K562 (cell line): Measurements from ENCODE around the gene SFXN3. TPM values are rescaled to one million over a fixed set of nuclear protein-coding genes. Genes with fewer than 3 reads are reported as not detected.

Source experiments
- AFF1 ChIP-seq, 2 experiments: fragments of 450-650 bp; IDR thresholded peaks; 2 replicates each; pipeline ENCODE4 v1.6.1; 2018; ENCODE audit warnings: mild to moderate bottlenecking in 2 of 2, low read depth in 1 of 2; ENCODE audit not compliant: partially characterized antibody in 2 of 2
- C11orf30 ChIP-seq: fragments of 450-650 bp; IDR thresholded peaks from 2 replicates; pipeline ENCODE4 v1.6.1; 2016; ENCODE audit warnings: low read depth, mild to moderate bottlenecking
- FOXK1 ChIP-seq: sonication (generic); formaldehyde crosslinking; IDR thresholded peaks from 2 replicates; pipeline ENCODE4 v1.8.0; 2022; ENCODE audit warnings: missing genetic modification reagents, mild to moderate bottlenecking, borderline replicate concordance
- HEY1 ChIP-seq: fragments of 250-450 bp; sonication (Bioruptor Pico); IDR thresholded peaks from 2 replicates; pipeline ENCODE4 v1.5.0; 2020; ENCODE audit warnings: mild to moderate bottlenecking, moderate library complexity, borderline replicate concordance
- NCOA1 ChIP-seq: fragments of 450-650 bp; IDR thresholded peaks from 2 replicates; pipeline ENCODE4 v1.6.1; 2016; ENCODE audit warnings: low read depth
- NR3C1 ChIP-seq: sonication (generic); formaldehyde crosslinking; IDR thresholded peaks from 2 replicates; pipeline ENCODE4 v1.8.1; 2022; ENCODE audit warnings: missing genetic modification reagents
- POLR2B ChIP-seq: fragments of 450-650 bp; IDR thresholded peaks from 2 replicates; pipeline ENCODE4 v1.6.1; 2018; ENCODE audit warnings: low read depth; ENCODE audit not compliant: partially characterized antibody
- POLR2H ChIP-seq: IDR thresholded peaks from 2 replicates; pipeline ENCODE4 v1.6.1; 2016; ENCODE audit warnings: missing genetic modification characterization, low read depth, mild to moderate bottlenecking, control low read depth, missing compliant biosample characterization, moderate library complexity
- PTRF ChIP-seq: fragments of 450-650 bp; IDR thresholded peaks from 2 replicates; pipeline ENCODE4 v1.6.1; 2016; ENCODE audit warnings: mild to moderate bottlenecking, missing genetic modification characterization, missing compliant biosample characterization
- RBM14 ChIP-seq: fragments of 200-400 bp; formaldehyde crosslinking; IDR thresholded peaks from 2 replicates; pipeline ENCODE4 v1.6.1; 2018; ENCODE audit warnings: low read depth, mild to moderate bottlenecking, low read length, moderate library complexity, borderline replicate concordance; ENCODE audit not compliant: insufficient read depth
- U2AF2 ChIP-seq: fragments of 200-400 bp; formaldehyde crosslinking; optimal IDR thresholded peaks from 2 replicates; pipeline ENCODE3; 2017; ENCODE audit warnings: low read depth, mild to moderate bottlenecking, low read length
- ZNF436 ChIP-seq: fragments of 250-450, 450-650 bp; sonication (Bioruptor Pico); formaldehyde crosslinking; IDR thresholded peaks from 2 replicates; pipeline ENCODE4 v1.7.0; 2020; ENCODE audit warnings: mild to moderate bottlenecking
- ZNF778 ChIP-seq: fragments of 450-650 bp; formaldehyde crosslinking; IDR thresholded peaks from 2 replicates; pipeline ENCODE4 v1.4.0; 2020; ENCODE audit warnings: mild to moderate bottlenecking, moderate library complexity
- polyA plus RNA-seq, 8 experiments: library from polyadenylated mRNA; depleted of rRNA in 4 of 8; stranded (reverse) in 5 of 8; unstranded in 3 of 8; fragments of >200 nt; fragmentation: Nextera tagmentation in 2 of 8; fragmentation: Illumina TruSeq in 1 of 8; extraction: Ambion mirVana in 2 of 8; extraction: Trizol in 1 of 8; gene quantifications; 2 replicates each; pipeline versions ENCODE4 v1.2.1 to v1.2.3, GENCODE V29; 2011 to 2014; ENCODE audit warnings: inconsistent platforms in 1 of 8, missing spikeins in 1 of 8
- total RNA-seq, 7 experiments: library from RNA; depleted of rRNA in 6 of 7; stranded (reverse); fragments of >200 nt in 6 of 7; fragmentation: Illumina TruSeq in 2 of 7; extraction: Trizol in 2 of 7; gene quantifications; 2 replicates each; pipeline versions ENCODE4 v1.2.1 to v1.2.3, GENCODE V29; 2011 to 2021; ENCODE audit warnings: low replicate concordance in 1 of 7
- TF ChIP-seq, protein P1 (sequence below): fragments of 250-450 bp; sonication (Bioruptor Pico); IDR thresholded peaks from 2 replicates; pipeline ENCODE4 v1.4.0; 2020
- TF ChIP-seq, protein P2 (sequence below): fragments of 450-650 bp; formaldehyde crosslinking; IDR thresholded peaks from 2 replicates; pipeline ENCODE4 v1.4.0; 2020; ENCODE audit warnings: mild to moderate bottlenecking
- TF ChIP-seq, protein P3 (sequence below), 2 experiments: IDR thresholded peaks; 2 replicates each; pipeline ENCODE4 v1.6.1; 2011; ENCODE audit warnings: borderline replicate concordance in 1 of 2, control low read depth in 1 of 2, low read depth in 1 of 2, low read length in 1 of 2, mild to moderate bottlenecking in 1 of 2, mixed read lengths in 1 of 2, moderate library complexity in 1 of 2; ENCODE audit not compliant: insufficient read depth in 1 of 2, insufficient read length in 1 of 2, poor library complexity in 1 of 2, severe bottlenecking in 1 of 2; ENCODE audit errors: extremely low read depth in 1 of 2

Gene SFXN3
- total and polyA plus RNA-seq, 9 of the 15 experiments (the other 6 are each of a cell fraction or from before 2014, with no cell fraction given), result 0.24 to 4.6 (median 0.86) TPM

GRCh38 chr10:100998991-100999741 is 31.9 kb upstream of the SFXN3 start (continued):
- TF ChIP-seq FOXK1 (CRISPR knock-in tag) (no peak), ZNF436 (CRISPR knock-in tag) (no peak), POLR2H (tag) (no peak), PTRF (tag) (no peak), POLR2B (no peak), HEY1 (CRISPR knock-in tag) (no peak), C11orf30 (no peak), NCOA1 (no peak), U2AF2 (no peak), ZNF778 (CRISPR knock-in tag) (no peak), NR3C1 (CRISPR knock-in tag) (no peak), AFF1 (IDR thresholded peaks at IDR 0.05; ENCODE audit: low read depth in 1 of 2, partially characterized antibody in 2 of 2) (no peak), RBM14 (no peak)
- TF ChIP-seq, protein P1, sequence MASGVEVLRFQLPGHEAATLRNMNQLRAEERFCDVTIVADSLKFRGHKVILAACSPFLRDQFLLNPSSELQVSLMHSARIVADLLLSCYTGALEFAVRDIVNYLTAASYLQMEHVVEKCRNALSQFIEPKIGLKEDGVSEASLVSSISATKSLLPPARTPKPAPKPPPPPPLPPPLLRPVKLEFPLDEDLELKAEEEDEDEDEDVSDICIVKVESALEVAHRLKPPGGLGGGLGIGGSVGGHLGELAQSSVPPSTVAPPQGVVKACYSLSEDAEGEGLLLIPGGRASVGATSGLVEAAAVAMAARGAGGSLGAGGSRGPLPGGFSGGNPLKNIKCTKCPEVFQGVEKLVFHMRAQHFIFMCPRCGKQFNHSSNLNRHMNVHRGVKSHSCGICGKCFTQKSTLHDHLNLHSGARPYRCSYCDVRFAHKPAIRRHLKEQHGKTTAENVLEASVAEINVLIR, result peak; percentile 47; the same call in 1 of the 2 replicates
- TF ChIP-seq, protein P2, sequence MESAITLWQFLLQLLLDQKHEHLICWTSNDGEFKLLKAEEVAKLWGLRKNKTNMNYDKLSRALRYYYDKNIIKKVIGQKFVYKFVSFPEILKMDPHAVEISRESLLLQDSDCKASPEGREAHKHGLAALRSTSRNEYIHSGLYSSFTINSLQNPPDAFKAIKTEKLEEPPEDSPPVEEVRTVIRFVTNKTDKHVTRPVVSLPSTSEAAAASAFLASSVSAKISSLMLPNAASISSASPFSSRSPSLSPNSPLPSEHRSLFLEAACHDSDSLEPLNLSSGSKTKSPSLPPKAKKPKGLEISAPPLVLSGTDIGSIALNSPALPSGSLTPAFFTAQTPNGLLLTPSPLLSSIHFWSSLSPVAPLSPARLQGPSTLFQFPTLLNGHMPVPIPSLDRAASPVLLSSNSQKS (CRISPR knock-in tag), result no peak
- TF ChIP-seq, protein P3, sequence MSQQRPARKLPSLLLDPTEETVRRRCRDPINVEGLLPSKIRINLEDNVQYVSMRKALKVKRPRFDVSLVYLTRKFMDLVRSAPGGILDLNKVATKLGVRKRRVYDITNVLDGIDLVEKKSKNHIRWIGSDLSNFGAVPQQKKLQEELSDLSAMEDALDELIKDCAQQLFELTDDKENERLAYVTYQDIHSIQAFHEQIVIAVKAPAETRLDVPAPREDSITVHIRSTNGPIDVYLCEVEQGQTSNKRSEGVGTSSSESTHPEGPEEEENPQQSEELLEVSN (IDR thresholded peaks at IDR 0.05; ENCODE audit: borderline replicate concordance in 1 of 2, extremely low read depth in 1 of 2, insufficient read depth in 1 of 2, insufficient read length in 1 of 2, low read depth in 1 of 2, low read length in 1 of 2, poor library complexity in 1 of 2, severe bottlenecking in 1 of 2), result peak; percentile 65 to 88
